Kidney (tissue), 14 donors: ENCODE measurements around the gene ADAM10. TPM values are rescaled to one million over a fixed set of nuclear protein-coding genes. Genes with fewer than 3 reads are reported as not detected.

ENCODE experiments used
- DNase-seq, 5 donors: peaks; one replicate each; pipeline ENCODE4 v3.0.0-alpha.2; 2013 to 2020
- FAIRE-seq: peaks from 2 replicates; lab custom pipeline; 2012; peaks lifted over from hg19 to GRCh38; lab: Jason Lieb, UNC
- H3K27ac ChIP-seq, 2 donors: one replicate each; pipeline ENCODE4 v1.7.0; 2013; ENCODE audit warnings: low read depth in 2 of 2, low read length in 2 of 2, inconsistent platforms in 1 of 2
- H3K27me3 ChIP-seq: one replicate; pipeline ENCODE4 v1.7.1; 2013; ENCODE audit warnings: low read length, inconsistent platforms; ENCODE audit not compliant: control insufficient read depth, insufficient read depth
- H3K36me3 ChIP-seq, 3 donors: one replicate each; pipeline versions ENCODE4 v1.7.0 to v1.7.1; 2013; ENCODE audit warnings: low read length in 3 of 3, control low read depth in 1 of 3, inconsistent platforms in 1 of 3; ENCODE audit not compliant: insufficient read depth in 3 of 3, control insufficient read depth in 2 of 3
- H3K4me1 ChIP-seq, 3 donors: one replicate each; pipeline versions ENCODE4 v1.7.0 to v1.7.1; 2013; ENCODE audit warnings: low read length in 3 of 3, inconsistent platforms in 1 of 3, low read depth in 1 of 3; ENCODE audit not compliant: control insufficient read depth in 2 of 3, insufficient read depth in 2 of 3
- H3K4me3 ChIP-seq, 3 donors: one replicate each; pipeline versions ENCODE4 v1.7.0 to v1.8.1; 2013; ENCODE audit warnings: low read length in 3 of 3, control low read depth in 1 of 3, inconsistent platforms in 1 of 3
- H3K9ac ChIP-seq, 3 donors: one replicate each; pipeline versions ENCODE4 v1.7.0 to v1.7.1; 2013; ENCODE audit warnings: low read length in 3 of 3, control low read depth in 1 of 3, inconsistent platforms in 1 of 3
- H3K9me3 ChIP-seq, 3 donors: one replicate each; pipeline versions ENCODE4 v1.7.0 to v1.7.1; 2013; ENCODE audit warnings: low read length in 3 of 3, control low read depth in 1 of 3, inconsistent platforms in 1 of 3; ENCODE audit not compliant: control insufficient read depth in 2 of 3, insufficient read depth in 1 of 3
- intact Hi-C: fragments of 100-400 bp; cut with DNase I; formaldehyde crosslinking; loops from one replicate; pipeline ENCODE4 v1.11.1; 2022
- polyA plus RNA-seq: library from polyadenylated mRNA; stranded (reverse); fragments of 350-450 nt; fragmentation: Illumina TruSeq; extraction: RNeasy Lipid Tissue Mini Kit (QIAGEN cat#74804); gene quantifications from one replicate; pipeline ENCODE4 v1.2.3, GENCODE V29; 2014; ENCODE audit warnings: low read depth, low replicate concordance; ENCODE audit not compliant: insufficient read depth
- total RNA-seq: library from RNA; stranded (reverse); fragmentation: NEBNext Ultra II Directional; extraction: Animal tissue kit (Norgen Biotek cat#: 25700); gene quantifications from one replicate; pipeline ENCODE4 v1.2.1, GENCODE V29; 2021
- TF ChIP-seq, protein P1 (sequence below): IDR thresholded peaks from 3 replicates; pipeline ENCODE4 v1.5.1; 2012; ENCODE audit warnings: mild to moderate bottlenecking, moderate library complexity, borderline replicate concordance; ENCODE audit not compliant: insufficient read depth; ENCODE audit errors: extremely low read depth
- donor health status: control.
- donor health status: control.
- donor health status: control.
- donor health status: control.
- donor health status: control.
- donor health status: DM: yes; HTN: yes; CAD: no.
- donor health status: Normal renal cell carcinoma (clear cell type).

Gene ADAM10
- total and polyA plus RNA-seq, 2 donors from 2014 or later, result 19.5 to 235 TPM

GRCh38 chr15:58539548-58539947, 210.0 kb downstream of the ADAM10 start:
- H3K9me3 ChIP-seq, result no peaks in the 10 kb centered on the region
- TF ChIP-seq, protein P1, sequence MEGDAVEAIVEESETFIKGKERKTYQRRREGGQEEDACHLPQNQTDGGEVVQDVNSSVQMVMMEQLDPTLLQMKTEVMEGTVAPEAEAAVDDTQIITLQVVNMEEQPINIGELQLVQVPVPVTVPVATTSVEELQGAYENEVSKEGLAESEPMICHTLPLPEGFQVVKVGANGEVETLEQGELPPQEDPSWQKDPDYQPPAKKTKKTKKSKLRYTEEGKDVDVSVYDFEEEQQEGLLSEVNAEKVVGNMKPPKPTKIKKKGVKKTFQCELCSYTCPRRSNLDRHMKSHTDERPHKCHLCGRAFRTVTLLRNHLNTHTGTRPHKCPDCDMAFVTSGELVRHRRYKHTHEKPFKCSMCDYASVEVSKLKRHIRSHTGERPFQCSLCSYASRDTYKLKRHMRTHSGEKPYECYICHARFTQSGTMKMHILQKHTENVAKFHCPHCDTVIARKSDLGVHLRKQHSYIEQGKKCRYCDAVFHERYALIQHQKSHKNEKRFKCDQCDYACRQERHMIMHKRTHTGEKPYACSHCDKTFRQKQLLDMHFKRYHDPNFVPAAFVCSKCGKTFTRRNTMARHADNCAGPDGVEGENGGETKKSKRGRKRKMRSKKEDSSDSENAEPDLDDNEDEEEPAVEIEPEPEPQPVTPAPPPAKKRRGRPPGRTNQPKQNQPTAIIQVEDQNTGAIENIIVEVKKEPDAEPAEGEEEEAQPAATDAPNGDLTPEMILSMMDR, result no peak
- intact Hi-C loops, result no loop called here
- no peaks in the 10 kb centered on the region for H3K36me3 ChIP-seq
- H3K9ac ChIP-seq, result no peak overlapping the region
- no peak overlapping the region for H3K4me3 ChIP-seq
- no peak overlapping the region for H3K27ac ChIP-seq
- FAIRE-seq (no peak), DNase-seq (peak in 1 of 5 donors; percentile 16)
- no peaks in the 10 kb centered on the region for H3K27me3 ChIP-seq
- H3K4me1 ChIP-seq, result no peaks in the 10 kb centered on the region

- no peak for DNase-seq
- Histone ChIP-seq H3K4me1 (no peaks in the 10 kb centered on the region), H3K36me3 (no peaks in the 10 kb centered on the region), H3K9ac (no peak overlapping the region), H3K4me3 (no peak overlapping the region), H3K27ac (no peak overlapping the region), H3K9me3 (no peaks in the 10 kb centered on the region), H3K27me3 (no peaks in the 10 kb centered on the region)
- TF ChIP-seq, protein P1, result no peak
- intact Hi-C loops, result no loop called here
- no peak for FAIRE-seq
Measured at GRCh38 chr15:58538901-58539300, 210.6 kb downstream of the ADAM10 start.

Other genes starting within 250 kb of the ADAM10 start
- gene MINDY2, start 21.6 kb upstream of the ADAM10 start, total RNA-seq, result 31.7 TPM
- 5.1 TPM for gene MINDY2, start 21.6 kb upstream of the ADAM10 start, polyA plus RNA-seq
- gene SLTM, start 184.0 kb upstream of the ADAM10 start, total RNA-seq, result 93.5 TPM
- 30.5 TPM for gene SLTM, start 184.0 kb upstream of the ADAM10 start, polyA plus RNA-seq
- gene RNF111, start 238.0 kb upstream of the ADAM10 start, total RNA-seq, result 33.0 TPM
- gene RNF111, start 238.0 kb upstream of the ADAM10 start, polyA plus RNA-seq, result 8.7 TPM